HepG2 (cell line): Measurements from ENCODE around the gene CTF1. TPM values are rescaled to one million over a fixed set of nuclear protein-coding genes. Genes with fewer than 3 reads are reported as not detected.
A peak's percentile ranks its signal among the peaks of the same experiment; 100 is the strongest.

ENCODE experiments used
- ATAC-seq: fragments of 200-7000 bp; cut with Tn5 transposase; 3 replicates; pipeline ENCODE4 v1.9.1; 2020; ENCODE audit warnings: mild to moderate bottlenecking, moderate library complexity
- Bru-seq: library from RNA; stranded (reverse); fragments of 400-500 nt; gene quantifications from one replicate; lab custom pipeline; 2021; lab: Mats Ljungman, UMichigan
- BruChase-seq, 2 experiments: library from RNA; stranded (reverse); fragments of 400-500 nt; gene quantifications; one replicate each; lab custom pipeline; 2021; lab: Mats Ljungman, UMichigan
- BruUV-seq: library from RNA; stranded (reverse); fragments of 400-500 nt; replicated peaks from 2 replicates; lab custom pipeline; 2021; lab: Mats Ljungman, UMichigan
- CTCF ChIA-PET: fragments of 300-600 bp; formaldehyde crosslinking; extraction: SDS; loops from one replicate; lab custom pipeline; 2021; ENCODE audit warnings: low total read pairs, inconsistent platforms, low intra/inter-chr PET ratio; lab: Yijun Ruan, JAX
- POLR2A ChIA-PET: fragments of 350-600 bp; sonication (Branson Sonifier 250); formaldehyde crosslinking; loops from one replicate; lab custom pipeline; 2020; ENCODE audit warnings: antibody characterized with exemption, inconsistent platforms; lab: Yijun Ruan, JAX
- DNase-seq: peaks from one replicate; pipeline ENCODE4 v3.0.0-alpha.2; 2015; ENCODE audit warnings: low spot score
- FAIRE-seq: peaks from 3 replicates; lab custom pipeline; 2011; peaks lifted over from hg19 to GRCh38; lab: Jason Lieb, UNC
- H2AFZ ChIP-seq: one replicate; pipeline ENCODE4 v1.6.1; 2011; ENCODE audit warnings: low read length, inconsistent platforms
- H3K27ac ChIP-seq: fragments of 300-600 bp; 3 replicates; pipeline ENCODE4 v1.8.0; 2011; ENCODE audit warnings: mixed run types, mild to moderate bottlenecking, mixed read lengths, low read length, inconsistent platforms; ENCODE audit not compliant: insufficient read depth; ENCODE audit errors: extremely low read length
- H3K27me3 ChIP-seq, 2 experiments: fragments of 200-600 bp in 1 of 2; 2 replicates in 1 of 2; 3 replicates in 1 of 2; pipeline versions ENCODE4 v1.6.0 to v1.8.0; 2011; ENCODE audit warnings: low read length in 2 of 2, mild to moderate bottlenecking in 2 of 2, moderate library complexity in 2 of 2, inconsistent platforms in 1 of 2; ENCODE audit not compliant: insufficient read depth in 2 of 2, control insufficient read depth in 1 of 2
- H3K36me3 ChIP-seq, 2 experiments: fragments of 200-600 bp in 1 of 2; replicated peaks in 1 of 2; 2 replicates in 1 of 2; 3 replicates in 1 of 2; pipeline versions ENCODE4 v1.5.1 to v1.8.0; 2011; ENCODE audit warnings: low read length in 2 of 2, inconsistent platforms in 1 of 2; ENCODE audit not compliant: insufficient read depth in 2 of 2, control insufficient read depth in 1 of 2
- H3K4me1 ChIP-seq: 2 replicates; pipeline ENCODE4 v1.5.1; 2012; ENCODE audit warnings: low read length, inconsistent platforms; ENCODE audit not compliant: insufficient read depth
- H3K4me2 ChIP-seq: 2 replicates; pipeline ENCODE4 v1.6.0; 2011; ENCODE audit warnings: low read depth, low read length, inconsistent platforms
- H3K4me3 ChIP-seq, 3 experiments: fragments of 200-600 bp in 1 of 3; sonication (generic), shearing (Covaris generic) in 1 of 3; replicated peaks in 1 of 3; 2 replicates each; pipeline ENCODE4 v1.5.1; 2011 to 2016; ENCODE audit warnings: low read length in 3 of 3, inconsistent platforms in 2 of 3, low read depth in 2 of 3, mild to moderate bottlenecking in 2 of 3, control low read depth in 1 of 3, mixed read lengths in 1 of 3; ENCODE audit not compliant: insufficient read depth in 1 of 3
- H3K79me2 ChIP-seq: one replicate; pipeline ENCODE4 v1.6.1; 2011; ENCODE audit warnings: low read length, inconsistent platforms; ENCODE audit not compliant: insufficient read depth
- H3K9ac ChIP-seq: 2 replicates; pipeline ENCODE4 v1.6.0; 2011; ENCODE audit warnings: mild to moderate bottlenecking, low read depth, low read length, inconsistent platforms; ENCODE audit not compliant: insufficient read depth
- H3K9me3 ChIP-seq: 2 replicates; pipeline ENCODE4 v1.5.1; 2012; ENCODE audit warnings: mild to moderate bottlenecking, low read length
- H4K20me1 ChIP-seq: 2 replicates; pipeline ENCODE4 v1.6.0; 2011; ENCODE audit warnings: inconsistent platforms, mild to moderate bottlenecking, low read length, moderate library complexity; ENCODE audit not compliant: insufficient read depth
- ASH2L ChIP-seq: fragments of 300-600, 200-600 bp; sonication (generic); IDR thresholded peaks from 2 replicates; pipeline ENCODE4 v1.7.0; 2017; ENCODE audit warnings: low read depth, mild to moderate bottlenecking, moderate library complexity, mixed read lengths, low read length; ENCODE audit not compliant: insufficient read length
- BCL6 ChIP-seq: IDR thresholded peaks from 2 replicates; pipeline ENCODE4 v1.6.1; 2016; ENCODE audit warnings: missing genetic modification reagents, missing compliant biosample characterization
- CBFB ChIP-seq: sonication (generic); formaldehyde crosslinking; IDR thresholded peaks from 2 replicates; pipeline ENCODE4 v1.4.0; 2020; ENCODE audit warnings: missing genetic modification reagents
- CBX5 ChIP-seq: sonication (generic); formaldehyde crosslinking; IDR thresholded peaks from 2 replicates; pipeline ENCODE4 v1.4.0; 2020; ENCODE audit warnings: missing genetic modification reagents, borderline replicate concordance
- HOMEZ ChIP-seq: IDR thresholded peaks from 2 replicates; pipeline ENCODE4 v1.6.1; 2016; ENCODE audit warnings: low read depth
- RXRB ChIP-seq: IDR thresholded peaks from 2 replicates; pipeline ENCODE4 v1.6.1; 2016; ENCODE audit warnings: borderline replicate concordance, missing genetic modification reagents, missing compliant biosample characterization
- TERF1 ChIP-seq: sonication (generic); formaldehyde crosslinking; IDR thresholded peaks from 2 replicates; pipeline ENCODE4 v1.8.0; 2022; ENCODE audit warnings: mild to moderate bottlenecking, missing genetic modification reagents, moderate library complexity
- ZBTB21 ChIP-seq: sonication (generic); formaldehyde crosslinking; IDR thresholded peaks from 2 replicates; pipeline ENCODE4 v1.4.0; 2020; ENCODE audit warnings: missing genetic modification reagents
- ZNF136 ChIP-seq: sonication (generic); formaldehyde crosslinking; IDR thresholded peaks from 2 replicates; pipeline ENCODE4 v1.8.1; 2022; ENCODE audit warnings: low read depth, mild to moderate bottlenecking, moderate library complexity, missing genetic modification reagents
- ZNF276 ChIP-seq: sonication (generic); formaldehyde crosslinking; IDR thresholded peaks from 2 replicates; pipeline ENCODE4 v1.4.0; 2020; ENCODE audit warnings: mild to moderate bottlenecking, low read depth, missing genetic modification reagents
- ZNF33A ChIP-seq: sonication (generic); formaldehyde crosslinking; IDR thresholded peaks from 2 replicates; pipeline ENCODE4 v1.5.1; 2020; ENCODE audit warnings: missing genetic modification reagents, mild to moderate bottlenecking, moderate library complexity, borderline replicate concordance
- ZNF432 ChIP-seq: sonication (generic); formaldehyde crosslinking; IDR thresholded peaks from 2 replicates; pipeline ENCODE4 v1.5.0; 2020; ENCODE audit warnings: missing genetic modification reagents, mild to moderate bottlenecking, borderline replicate concordance
- ZNF678 ChIP-seq: sonication (generic); formaldehyde crosslinking; IDR thresholded peaks from 2 replicates; pipeline ENCODE4 v1.4.0; 2020; ENCODE audit warnings: mild to moderate bottlenecking, missing genetic modification reagents
- ZNF768 ChIP-seq: sonication (generic); formaldehyde crosslinking; IDR thresholded peaks from 2 replicates; pipeline ENCODE4 v1.4.0; 2020; ENCODE audit warnings: missing genetic modification reagents
- WGBS: methylation state at CpG from one replicate; pipeline ENCODE4 v1.1.6; 2017; ENCODE audit warnings: low lambda C conversion rate; 5-methylcytosine and 5-hydroxymethylcytosine counted together
- in situ Hi-C: cut with HindIII; loops from 2 replicates; pipeline ENCODE4 v1.10.0; 2017; ENCODE audit warnings: low pct_unique_long_range_greater_than_20kb; ENCODE audit not compliant: extremely low pct_ligation_motif_present
- intact Hi-C: fragments of 100-400 bp; cut with micrococcal nuclease; formaldehyde crosslinking; loops from one replicate; pipeline ENCODE4 v1.10.0; 2022; ENCODE audit not compliant: unreplicated experiment
- long read RNA-seq, 2 experiments: library from RNA in 1 of 2; library from polyadenylated mRNA in 1 of 2; stranded (forward) in 1 of 2; unstranded in 1 of 2; transcript quantifications; one replicate each; pipeline ENCODE4 v2.0.0, GENCODE V29; 2019 to 2022
- polyA minus RNA-seq, 3 experiments: library from RNA; depleted of rRNA, polyadenylated mRNA; stranded (reverse); fragments of >200 nt; gene quantifications; 2 replicates each; pipeline ENCODE4 v1.2.3, GENCODE V29; 2011; ENCODE audit warnings: low replicate concordance in 1 of 3
- polyA plus RNA-seq, 8 experiments: library from polyadenylated mRNA; depleted of rRNA in 3 of 8; stranded (reverse) in 7 of 8; unstranded in 1 of 8; fragments of >200 nt; fragmentation: Illumina TruSeq in 4 of 8; extraction: Trizol in 4 of 8; gene quantifications; 2 replicates each; pipeline versions ENCODE4 v1.2.1 to v1.2.3, GENCODE V29; 2011 to 2016; ENCODE audit warnings: low read depth in 4 of 8, missing spikeins in 1 of 8, mixed read lengths in 1 of 8; ENCODE audit not compliant: insufficient read depth in 1 of 8
- total RNA-seq, 5 experiments: library from RNA; depleted of rRNA; stranded (reverse); fragments of >200 nt; fragmentation: Illumina TruSeq; extraction: Trizol; gene quantifications; 2 replicates each; pipeline ENCODE4 v1.2.3, GENCODE V29; 2016; ENCODE audit warnings: low read depth in 1 of 5

The CTF1 gene
- total RNA-seq (2016; rRNA removed; fragmentation: Illumina TruSeq; extraction: Trizol) (0.11 and 0.13 TPM in 2 replicates), polyA plus RNA-seq (2011; rRNA removed) (1.8 and 2.6 TPM in 2 replicates), polyA minus RNA-seq (2011; rRNA and poly(A)+ RNA removed; ENCODE audit: low replicate concordance) (0.94 and 3.5 TPM in 2 replicates), Bru-seq, nascent RNA (percentile 28 among the genes with signal in this experiment), BruChase-seq, experiment 1, labeled RNA remaining after a 6-hour chase (percentile 27 among the genes with signal in this experiment), BruChase-seq, experiment 2, labeled RNA remaining after a 2-hour chase (percentile 26 among the genes with signal in this experiment)
- total RNA-seq (2016; cell fraction: cytosol; rRNA removed; fragmentation: Illumina TruSeq; extraction: Trizol; ENCODE audit: low read depth): 0.18 and 0.20 TPM in 2 replicates
- 0.19 TPM in 1 of 2 replicates, not detected in the other for total RNA-seq (2016; cell fraction: insoluble cytoplasmic fraction; rRNA removed; fragmentation: Illumina TruSeq; extraction: Trizol)
- 0.19 and 0.31 TPM in 2 replicates for total RNA-seq (2016; cell fraction: membrane; rRNA removed; fragmentation: Illumina TruSeq; extraction: Trizol)
- total RNA-seq (2016; cell fraction: nucleus; rRNA removed; fragmentation: Illumina TruSeq; extraction: Trizol): not detected in 2 replicates
- polyA plus RNA-seq (2011; cell fraction: cytosol; rRNA removed): 1.5 and 1.6 TPM in 2 replicates
- 1.7 and 2.3 TPM in 2 replicates for polyA plus RNA-seq (2011; cell fraction: nucleus; rRNA removed)
- 0.57 and 0.99 TPM in 2 replicates for polyA plus RNA-seq (2012)
- 0.20 and 0.23 TPM in 2 replicates for polyA plus RNA-seq (2016; cell fraction: cytosol; fragmentation: Illumina TruSeq; extraction: Trizol; ENCODE audit: low read depth)
- polyA plus RNA-seq (2016; cell fraction: insoluble cytoplasmic fraction; fragmentation: Illumina TruSeq; extraction: Trizol; ENCODE audit: low read depth): 0.44 and 0.81 TPM in 2 replicates
- 0.44 and 0.47 TPM in 2 replicates for polyA plus RNA-seq (2016; cell fraction: membrane; fragmentation: Illumina TruSeq; extraction: Trizol; ENCODE audit: low read depth)
- polyA plus RNA-seq (2016; cell fraction: nucleus; fragmentation: Illumina TruSeq; extraction: Trizol; ENCODE audit: insufficient read depth, low read depth): 0.28 and 0.49 TPM in 2 replicates
- 0.49 and 0.97 TPM in 2 replicates for polyA minus RNA-seq (2011; cell fraction: cytosol; rRNA and poly(A)+ RNA removed)
- polyA minus RNA-seq (2011; cell fraction: nucleus; rRNA and poly(A)+ RNA removed): 0.25 and 0.77 TPM in 2 replicates
- long read RNA-seq, experiment 1: 0 reads
- long read RNA-seq, experiment 2, partial matches to known transcripts: 3 of 3 reads
- long read RNA-seq, experiment 2, other reads (novel, unspliced or antisense): 0 of 3 reads

GRCh38 chr16:30896261-30896888 is at the start of gene CTF1:
Gene CTF1 (plus strand): TSS chr16:30896614. CDS start chr16:30896644, 30 bp downstream.
- Histone ChIP-seq H3K79me2 (peaks cover 8% of the 10 kb centered on the region), H3K4me3 (peak within 1 kb of the TSS; percentile 64 to 84 (median 64)), H3K4me2 (peak within 1 kb of the TSS; percentile 88), H3K4me1 (peaks cover 80% of the 10 kb centered on the region), H3K27me3 (no peaks in the 10 kb centered on the region), H3K36me3 (peaks cover 0 to 3% of the 10 kb centered on the region in 2 experiments; a peak in 2 of 5 replicates), H3K9ac (peak within 1 kb of the TSS; percentile 70), H4K20me1 (no peaks in the 10 kb centered on the region), H2AFZ (peak within 1 kb of the TSS; percentile 35), H3K9me3 (no peaks in the 10 kb centered on the region), H3K27ac (peak within 1 kb of the TSS; percentile 70)
- ChIA-PET CTCF (no interaction called here), POLR2A (interaction anchor here (0.8 to 2.2 kb wide), 10 partner anchors 9 to 197 kb away, joined by 3 to 18 read pairs (median 3); partner anchors contain the start of genes FBXL19 and SRCAP)
- DNase-seq (peak; percentile 39), FAIRE-seq (no peak), ATAC-seq (peak; percentile 21)
- intact Hi-C loops: loop anchor here (2.0 kb wide), 1 partner anchor 22 kb away; no protein-coding TSS in a partner anchor
- no TSS peak for BruUV-seq
- WGBS: 17% methylated on average over 30 of the region's 31 CpGs
- in situ Hi-C loops: loop anchor here (10.0 kb wide), 1 partner anchor 52 kb away; no protein-coding TSS in a partner anchor
- TF ChIP-seq HOMEZ (CRISPR knock-in tag) (no peak), ZNF276 (CRISPR knock-in tag) (no peak), CBX5 (CRISPR knock-in tag) (no peak), ASH2L (no peak), CBFB (CRISPR knock-in tag) (no peak), ZNF432 (CRISPR knock-in tag) (no peak), TERF1 (CRISPR knock-in tag) (no peak), BCL6 (CRISPR knock-in tag) (no peak), ZNF768 (CRISPR knock-in tag) (peak; percentile 21; the same call in 1 of the 2 replicates), ZBTB21 (no peak), ZNF33A (no peak), ZNF136 (CRISPR knock-in tag) (peak; percentile 72; the same call in 1 of the 2 replicates), RXRB (CRISPR knock-in tag) (no peak), ZNF678 (CRISPR knock-in tag) (no peak)
